ENCODE data around the gene PLA2G2F. TPM values are rescaled to one million over a fixed set of nuclear protein-coding genes. Genes with fewer than 3 reads are reported as not detected.

The PLA2G2F gene
- total RNA-seq, 1 donor from 2014 or later = not detected

GRCh38 chr1:20093940-20094391 lies 45.2 kb upstream of the PLA2G2F start:
- Mint-ChIP-seq H3K36me3 (no peaks in the 10 kb centered on the region), H3K9me3 (peaks cover 13% of the 10 kb centered on the region), H3K27ac (no peak overlapping the region)

DNA sequence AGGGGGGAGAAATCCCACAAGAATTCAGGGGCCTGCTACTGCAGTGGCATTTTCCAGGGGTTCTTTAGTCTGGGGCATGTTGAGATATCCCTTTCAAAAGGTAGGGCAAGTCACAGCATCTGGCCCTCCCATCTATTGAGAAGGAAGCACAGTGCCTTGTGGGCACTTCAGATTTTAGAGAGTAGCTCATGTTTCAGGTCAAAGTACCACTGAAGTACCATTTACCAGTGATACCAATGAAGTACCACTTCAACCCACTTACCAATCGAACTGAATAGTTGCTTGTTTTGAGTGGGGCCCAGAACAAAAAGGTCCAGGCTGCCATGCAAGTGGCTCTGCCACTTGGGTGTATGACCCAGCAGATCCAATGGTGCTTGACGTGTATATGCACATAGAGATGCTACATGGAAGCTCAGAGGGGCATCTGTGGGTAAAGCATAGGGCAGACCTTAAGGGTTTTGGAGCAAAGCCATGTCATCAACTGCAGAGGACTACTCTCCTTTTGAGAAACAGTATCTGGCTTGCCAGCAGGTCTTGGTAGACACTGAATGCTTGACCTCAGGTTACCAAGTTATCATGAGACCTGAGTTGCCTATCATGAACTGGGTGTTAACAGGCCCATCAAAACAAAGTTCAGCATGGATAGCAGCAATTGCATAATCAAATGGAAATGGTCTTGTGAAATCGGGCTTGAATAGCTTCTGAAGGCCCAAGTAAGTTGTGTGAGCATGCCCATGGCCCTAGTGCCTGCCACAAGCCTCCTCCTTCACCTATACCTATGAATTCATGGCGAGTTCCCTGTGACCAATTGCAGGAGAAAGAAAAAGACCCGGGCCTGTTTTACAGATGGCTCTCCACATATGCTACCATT lies 43.3 kb upstream of the PLA2G2F start:
- Mint-ChIP-seq H3K4me3 (no peak overlapping the region), H3K27me3 (ENCODE audit: low read depth) (peaks cover 25% of the 10 kb centered on the region), H3K4me1 (no peaks in the 10 kb centered on the region), H3K27ac (no peak overlapping the region), H3K9me3 (peaks cover 13% of the 10 kb centered on the region), H3K36me3 (no peaks in the 10 kb centered on the region)
- no peak for DNase-seq (ENCODE audit: low spot score in 2 of 2, unreplicated experiment in 2 of 2)
- TF ChIP-seq, protein P1, sequence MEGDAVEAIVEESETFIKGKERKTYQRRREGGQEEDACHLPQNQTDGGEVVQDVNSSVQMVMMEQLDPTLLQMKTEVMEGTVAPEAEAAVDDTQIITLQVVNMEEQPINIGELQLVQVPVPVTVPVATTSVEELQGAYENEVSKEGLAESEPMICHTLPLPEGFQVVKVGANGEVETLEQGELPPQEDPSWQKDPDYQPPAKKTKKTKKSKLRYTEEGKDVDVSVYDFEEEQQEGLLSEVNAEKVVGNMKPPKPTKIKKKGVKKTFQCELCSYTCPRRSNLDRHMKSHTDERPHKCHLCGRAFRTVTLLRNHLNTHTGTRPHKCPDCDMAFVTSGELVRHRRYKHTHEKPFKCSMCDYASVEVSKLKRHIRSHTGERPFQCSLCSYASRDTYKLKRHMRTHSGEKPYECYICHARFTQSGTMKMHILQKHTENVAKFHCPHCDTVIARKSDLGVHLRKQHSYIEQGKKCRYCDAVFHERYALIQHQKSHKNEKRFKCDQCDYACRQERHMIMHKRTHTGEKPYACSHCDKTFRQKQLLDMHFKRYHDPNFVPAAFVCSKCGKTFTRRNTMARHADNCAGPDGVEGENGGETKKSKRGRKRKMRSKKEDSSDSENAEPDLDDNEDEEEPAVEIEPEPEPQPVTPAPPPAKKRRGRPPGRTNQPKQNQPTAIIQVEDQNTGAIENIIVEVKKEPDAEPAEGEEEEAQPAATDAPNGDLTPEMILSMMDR (IDR thresholded peaks at IDR 0.05; ENCODE audit: unreplicated experiment) = no peak

More at GRCh38 chr1:20093940-20094391, 45.2 kb upstream of the PLA2G2F start:
- peaks cover 30% of the 10 kb centered on the region for H3K27me3 Mint-ChIP-seq (ENCODE audit: low read depth)
- TF ChIP-seq, protein P1 (IDR thresholded peaks at IDR 0.05; ENCODE audit: unreplicated experiment) = no peak
- H3K4me3 Mint-ChIP-seq = no peak overlapping the region
- DNase-seq (ENCODE audit: low spot score in 2 of 2, unreplicated experiment in 2 of 2) = no peak
- H3K4me1 Mint-ChIP-seq = no peaks in the 10 kb centered on the region

DNA sequence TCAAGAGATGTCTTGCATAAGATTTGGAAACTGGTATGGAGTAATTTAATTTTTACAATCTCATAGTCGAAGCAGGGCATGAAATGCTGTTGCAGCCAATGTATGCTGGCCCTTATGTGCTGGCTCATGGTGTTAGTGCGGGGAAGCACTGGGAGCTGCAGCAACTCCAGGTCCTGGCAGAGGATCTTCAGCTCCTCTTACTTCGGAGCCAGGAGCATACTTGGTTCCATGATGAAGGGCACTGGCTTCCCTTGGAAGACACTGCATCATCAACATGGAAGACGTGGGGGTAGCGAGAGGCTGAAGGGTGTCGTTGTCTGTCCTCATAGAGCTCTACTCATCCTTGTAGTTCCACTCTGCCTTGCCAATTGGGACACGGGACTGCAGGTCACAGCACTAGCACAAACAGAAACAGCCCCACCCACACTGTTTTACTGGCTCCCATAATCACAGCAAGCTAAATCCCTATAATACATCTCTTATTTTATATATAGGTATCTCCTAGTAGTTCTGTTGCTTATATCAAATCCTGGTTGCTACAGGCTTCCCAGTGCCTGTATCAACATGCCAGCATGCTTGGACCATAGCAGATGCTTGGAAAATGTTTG lies 42.2 kb upstream of the PLA2G2F start:
- Mint-ChIP-seq H3K4me3 (no peak overlapping the region), H3K9me3 (peaks cover 13% of the 10 kb centered on the region), H3K27me3 (ENCODE audit: low read depth) (peaks cover 17% of the 10 kb centered on the region), H3K4me1 (peaks cover 2% of the 10 kb centered on the region), H3K27ac (no peak overlapping the region), H3K36me3 (no peaks in the 10 kb centered on the region)
- TF ChIP-seq, protein P1 (IDR thresholded peaks at IDR 0.05; ENCODE audit: unreplicated experiment) = no peak
- DNase-seq (ENCODE audit: low spot score in 2 of 2, unreplicated experiment in 2 of 2) = no peak

GRCh38 chr1:20099533-20099932 lies 39.6 kb upstream of the PLA2G2F start:
- peaks cover 13% of the 10 kb centered on the region for H3K9me3 Mint-ChIP-seq
- no peak overlapping the region for H3K27ac Mint-ChIP-seq

DNA sequence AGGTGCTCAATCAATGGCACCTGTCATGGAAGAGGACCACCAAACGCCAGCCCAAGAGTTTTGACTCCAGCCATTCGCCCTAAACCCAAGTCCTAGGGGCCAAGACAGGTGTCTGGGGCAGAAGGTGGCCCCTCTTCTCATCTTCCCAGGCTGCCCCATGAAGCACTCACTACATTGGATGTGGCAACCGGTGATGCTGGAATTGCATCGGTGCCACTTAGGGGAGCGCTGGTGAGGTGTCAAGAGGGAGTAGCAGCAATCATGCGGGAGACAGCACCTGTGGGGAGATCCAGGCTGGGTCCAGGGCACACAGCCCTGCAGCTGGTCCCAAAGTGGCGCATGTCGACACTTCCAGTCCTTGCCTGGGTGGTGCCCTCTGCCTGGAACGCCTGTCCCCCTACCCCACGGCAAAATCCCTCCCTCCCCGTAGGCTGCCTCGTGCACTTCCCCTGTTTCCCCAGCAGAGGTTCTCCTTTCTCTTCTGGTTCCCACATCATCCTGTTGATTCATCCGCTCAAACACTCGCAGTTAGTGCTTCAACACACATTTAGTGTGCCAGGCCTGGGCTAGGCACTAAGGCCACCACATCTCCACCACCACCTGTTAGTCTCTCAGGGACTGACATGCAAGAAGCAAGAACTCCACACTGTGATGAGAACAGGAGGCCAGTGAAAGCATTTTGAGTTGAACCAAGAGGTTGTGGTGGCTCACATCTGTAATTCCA lies 38.3 kb upstream of the PLA2G2F start:
- no peak overlapping the region for H3K27ac Mint-ChIP-seq

More at GRCh38 chr1:20099533-20099932, 39.6 kb upstream of the PLA2G2F start:
- no peak for DNase-seq (ENCODE audit: low spot score in 2 of 2, unreplicated experiment in 2 of 2)
- Mint-ChIP-seq H3K27me3 (ENCODE audit: low read depth) (peaks cover 3% of the 10 kb centered on the region), H3K36me3 (no peaks in the 10 kb centered on the region), H3K4me1 (peaks cover 7% of the 10 kb centered on the region), H3K4me3 (no peak overlapping the region)
- TF ChIP-seq, protein P1 (IDR thresholded peaks at IDR 0.05; ENCODE audit: unreplicated experiment) = no peak

More for the DNA sequence above, 38.3 kb upstream of the PLA2G2F start:
- TF ChIP-seq, protein P1 (IDR thresholded peaks at IDR 0.05; ENCODE audit: unreplicated experiment) = peak; percentile 66
- Mint-ChIP-seq H3K27me3 (ENCODE audit: low read depth) (peaks cover 3% of the 10 kb centered on the region), H3K4me3 (no peak overlapping the region), H3K9me3 (peaks cover 13% of the 10 kb centered on the region), H3K4me1 (peaks cover 10% of the 10 kb centered on the region), H3K36me3 (no peaks in the 10 kb centered on the region)
- DNase-seq (ENCODE audit: low spot score in 2 of 2, unreplicated experiment in 2 of 2) = peak in 1 of 2 experiments; percentile 49

All from mesothelial cell of epicardium (in vitro differentiated cells).